CD4-positive, alpha-beta T cell (primary cell): Measurements from ENCODE around the gene PLEKHB1. TPM values are rescaled to one million over a fixed set of nuclear protein-coding genes. Genes with fewer than 3 reads are reported as not detected.

Source experiments
- ATAC-seq: fragments of 200-7000 bp; cut with Tn5 transposase; one replicate; pipeline ENCODE4 v1.10.0; 2022; ENCODE audit warnings: mild to moderate bottlenecking; ENCODE audit not compliant: poor library complexity
- CTCF ChIA-PET: fragments of 350-600 bp; sonication (Branson Sonifier 250); formaldehyde crosslinking; loops from one replicate; lab custom pipeline; 2021; ENCODE audit warnings: antibody characterized with exemption, inconsistent platforms; lab: Charles Lee
- POLR2A ChIA-PET: fragments of 350-600 bp; sonication (Branson Sonifier 250); formaldehyde crosslinking; loops from one replicate; lab custom pipeline; 2021; ENCODE audit warnings: antibody characterized with exemption, inconsistent platforms; lab: Charles Lee
- DNase-seq, 14 experiments: peaks; one replicate each; pipeline ENCODE4 v3.0.0-alpha.2; 2013 to 2020; ENCODE audit warnings: mixed read lengths in 2 of 14
- H3K27ac ChIP-seq, 2 donors: one replicate each; pipeline versions ENCODE4 v1.5.1 to v1.7.0; 2013; ENCODE audit warnings: low read length in 2 of 2, low read depth in 1 of 2, mild to moderate bottlenecking in 1 of 2
- H3K27me3 ChIP-seq, 2 experiments: 1 replicate in 1 of 2; 2 replicates in 1 of 2; pipeline versions ENCODE4 v1.6.1 to v1.7.0; 2013; ENCODE audit warnings: low read length in 2 of 2, control low read depth in 1 of 2, mild to moderate bottlenecking in 1 of 2, moderate library complexity in 1 of 2; ENCODE audit not compliant: insufficient read depth in 2 of 2, control insufficient read depth in 1 of 2
- H3K36me3 ChIP-seq: one replicate; pipeline ENCODE4 v1.6.1; 2013; ENCODE audit warnings: low read length, control low read depth; ENCODE audit not compliant: insufficient read depth
- H3K4me1 ChIP-seq: one replicate; pipeline ENCODE4 v1.6.1; 2013; ENCODE audit warnings: low read length, control low read depth; ENCODE audit not compliant: insufficient read depth
- H3K4me3 ChIP-seq: one replicate; pipeline ENCODE4 v1.5.1; 2013; ENCODE audit warnings: mild to moderate bottlenecking, low read length, moderate library complexity
- H3K9me3 ChIP-seq, 2 experiments: 1 replicate in 1 of 2; 2 replicates in 1 of 2; pipeline versions ENCODE4 v1.6.1 to v1.7.0; 2013; ENCODE audit warnings: low read length in 2 of 2, mild to moderate bottlenecking in 2 of 2, control low read depth in 1 of 2, moderate library complexity in 1 of 2; ENCODE audit not compliant: control insufficient read depth in 1 of 2, insufficient read depth in 1 of 2
- H3K27ac Mint-ChIP-seq: one replicate; pipeline ENCODE4 v1.8.0; 2020; ENCODE audit warnings: mixed read lengths
- H3K27me3 Mint-ChIP-seq: one replicate; pipeline ENCODE4 v1.8.0; 2021; ENCODE audit warnings: mixed read lengths
- H3K36me3 Mint-ChIP-seq: one replicate; pipeline ENCODE4 v1.8.0; 2021; ENCODE audit warnings: low read depth, mixed read lengths
- H3K4me1 Mint-ChIP-seq: one replicate; pipeline ENCODE4 v1.8.0; 2021; ENCODE audit warnings: low read depth, mixed read lengths
- H3K4me3 Mint-ChIP-seq: one replicate; pipeline ENCODE4 v1.8.0; 2020; ENCODE audit warnings: mild to moderate bottlenecking, mixed read lengths
- H3K9me3 Mint-ChIP-seq: one replicate; pipeline ENCODE4 v1.8.0; 2020; ENCODE audit warnings: mixed read lengths
- CTCF ChIP-seq: fragments of 200-600 bp; IDR thresholded peaks from one replicate; pipeline ENCODE4 v1.8.0; 2022; ENCODE audit warnings: antibody characterized with exemption, mild to moderate bottlenecking
- intact Hi-C, 2 experiments: fragments of 100-400 bp; cut with DNase I in 1 of 2; cut with micrococcal nuclease in 1 of 2; formaldehyde crosslinking; loops; one replicate each; pipeline versions ENCODE4 v1.15.1 to v1.9.0; 2023 to 2025; cut with DNase I, micrococcal nuclease
- total RNA-seq, 174 experiments: library from RNA in 2 of 174; stranded (reverse) in 2 of 174; gene quantifications; one replicate each; pipeline ENCODE4 v1.2.3 and lab custom pipeline; 2021 to 2026

PLEKHB1 gene
- total RNA-seq, 2 experiments from 2014 or later, result 30.8 to 34.6 TPM

GRCh38 chr11:73625696-73626318 lies 20.6 kb upstream of the PLEKHB1 start:
- Histone ChIP-seq H3K9me3 (no peaks in the 10 kb centered on the region), H3K27me3 (peaks cover 3 to 14% of the 10 kb centered on the region in 2 experiments), H3K4me1 (peaks cover 5% of the 10 kb centered on the region), H3K4me3 (no peak overlapping the region), H3K36me3 (no peaks in the 10 kb centered on the region), H3K27ac (no peak overlapping the region)
- ChIA-PET CTCF (interaction anchor here (0.6 to 3.1 kb wide), 25 partner anchors 8 to 276 kb away, joined by 3 to 88 read pairs (median 3); partner anchors contain the start of genes FAM168A and RAB6A), POLR2A (interaction anchor here (0.5 to 2.1 kb wide), 9 partner anchors 15 to 247 kb away, joined by 3 to 30 read pairs (median 5); partner anchors contain the start of genes FAM168A and RAB6A)
- no peak overlapping the region for H3K27ac Mint-ChIP-seq
- H3K9me3 Mint-ChIP-seq, result no peaks in the 10 kb centered on the region
- ATAC-seq (peak; percentile 91), DNase-seq (peak; percentile 55 to 84 (median 64))
- H3K4me1 Mint-ChIP-seq, result no peaks in the 10 kb centered on the region
- peak; percentile 89 for TF ChIP-seq CTCF
- H3K36me3 Mint-ChIP-seq, result no peaks in the 10 kb centered on the region
- peaks cover 23% of the 10 kb centered on the region for H3K27me3 Mint-ChIP-seq
- intact Hi-C loops, result loop anchor here (1.0 to 5.0 kb wide), 2 partner anchors 35 to 306 kb away; no protein-coding TSS in a partner anchor
- no peak overlapping the region for H3K4me3 Mint-ChIP-seq

GRCh38 chr11:73629907-73630306 lies 16.5 kb upstream of the PLEKHB1 start:
- H3K4me1 ChIP-seq, result peaks cover 16% of the 10 kb centered on the region
- no peaks in the 10 kb centered on the region for H3K36me3 Mint-ChIP-seq
- H3K9me3 Mint-ChIP-seq, result peaks cover 4% of the 10 kb centered on the region
- CTCF ChIA-PET, result no interaction called here
- no peaks in the 10 kb centered on the region for H3K27me3 Mint-ChIP-seq
- no peak for DNase-seq
- H3K27me3 ChIP-seq, result no peaks in the 10 kb centered on the region
- no peaks in the 10 kb centered on the region for H3K36me3 ChIP-seq
- no peak overlapping the region for H3K4me3 Mint-ChIP-seq
- peaks cover 16% of the 10 kb centered on the region for H3K4me1 Mint-ChIP-seq
- no peak overlapping the region for H3K4me3 ChIP-seq
- no peak overlapping the region for H3K27ac ChIP-seq
- POLR2A ChIA-PET, result no interaction called here
- no peak for ATAC-seq
- H3K27ac Mint-ChIP-seq, result no peak overlapping the region
- intact Hi-C loops, result loop anchor here in 1 of 2 experiments (5.0 kb wide), 1 partner anchor 302 kb away; no protein-coding TSS in a partner anchor
- no peaks in the 10 kb centered on the region for H3K9me3 ChIP-seq
- no peak for TF ChIP-seq CTCF

GRCh38 chr11:73632996-73633395 lies 13.4 kb upstream of the PLEKHB1 start:
- Histone ChIP-seq H3K4me1 (peaks cover 12% of the 10 kb centered on the region), H3K4me3 (no peak overlapping the region), H3K27me3 (no peaks in the 10 kb centered on the region), H3K9me3 (no peaks in the 10 kb centered on the region), H3K27ac (no peak overlapping the region), H3K36me3 (no peaks in the 10 kb centered on the region)
- TF ChIP-seq CTCF, result no peak
- Mint-ChIP-seq H3K27ac (no peak overlapping the region), H3K36me3 (no peaks in the 10 kb centered on the region), H3K4me3 (no peak overlapping the region), H3K4me1 (peaks cover 16% of the 10 kb centered on the region), H3K27me3 (no peaks in the 10 kb centered on the region), H3K9me3 (peaks cover 4% of the 10 kb centered on the region)
- no peak for DNase-seq
- no peak for ATAC-seq
- intact Hi-C loops, result no loop called here
- ChIA-PET CTCF (interaction anchor here (1.0 kb wide), 1 partner anchor 28 kb away, joined by 3 read pairs; no protein-coding TSS in a partner anchor), POLR2A (no interaction called here)
